Measurements from ENCODE around the gene DOP1A.

DOP1A gene

GRCh38 chr6:83062225-83062624 lies 5.2 kb upstream of the DOP1A start:
- DNase-seq: no peak
- ATAC-seq: no peak
- Mint-ChIP-seq H3K27ac (no peak overlapping the region), H3K4me3 (no peak overlapping the region), H3K9me3 (no peaks in the 10 kb centered on the region), H3K4me1 (peaks cover 40% of the 10 kb centered on the region), H3K27me3 (no peaks in the 10 kb centered on the region)

DNA sequence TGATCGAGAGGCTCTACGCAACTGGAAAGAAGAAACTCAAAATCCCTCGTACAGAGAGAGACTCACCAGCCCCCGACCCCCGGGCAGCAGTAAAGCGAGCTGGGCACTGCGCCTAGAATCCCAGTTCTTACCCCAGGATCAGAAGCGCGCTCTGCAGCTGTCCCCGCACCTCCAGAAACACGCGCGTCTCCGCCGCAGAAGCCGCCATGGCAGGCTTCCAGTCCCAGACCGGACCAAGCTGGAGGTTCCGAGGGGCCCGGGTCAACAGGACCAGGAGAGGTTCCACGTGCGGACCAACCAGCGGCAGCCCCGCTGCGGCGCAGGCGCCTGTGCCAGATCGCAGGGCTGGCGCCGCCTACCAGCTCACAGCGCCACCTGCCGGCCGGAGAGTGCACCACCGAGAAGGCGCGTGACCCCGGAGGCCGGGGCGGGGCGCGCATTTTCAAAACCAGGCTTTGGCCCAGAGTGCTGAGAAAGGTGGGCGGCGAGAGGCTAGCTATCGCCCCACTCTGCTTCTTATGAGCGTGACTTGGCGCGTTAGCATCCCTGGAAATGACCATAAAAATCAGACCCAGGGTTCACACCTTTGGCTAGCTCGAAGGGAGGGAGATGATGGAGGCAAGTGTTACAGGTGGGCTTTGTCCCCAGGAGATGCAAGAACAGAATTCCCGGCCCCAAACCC lies 1.8 kb upstream of the DOP1A start, which contains the start of gene UBE3D:
TSS of gene UBE3D (minus strand) at position 331 of the 682 bp plus-strand sequence. CDS start at position 208, 123 bp downstream.
- Mint-ChIP-seq H3K27ac (peak within 1 kb of the TSS; percentile 85 to 92), H3K4me3 (peak within 1 kb of the TSS; percentile 89 to 95), H3K27me3 (no peaks in the 10 kb centered on the region), H3K4me1 (peaks cover 52% of the 10 kb centered on the region), H3K9me3 (no peaks in the 10 kb centered on the region)
- peak; percentile 93 to 95 for DNase-seq
- peak; percentile 80 for ATAC-seq

DNA sequence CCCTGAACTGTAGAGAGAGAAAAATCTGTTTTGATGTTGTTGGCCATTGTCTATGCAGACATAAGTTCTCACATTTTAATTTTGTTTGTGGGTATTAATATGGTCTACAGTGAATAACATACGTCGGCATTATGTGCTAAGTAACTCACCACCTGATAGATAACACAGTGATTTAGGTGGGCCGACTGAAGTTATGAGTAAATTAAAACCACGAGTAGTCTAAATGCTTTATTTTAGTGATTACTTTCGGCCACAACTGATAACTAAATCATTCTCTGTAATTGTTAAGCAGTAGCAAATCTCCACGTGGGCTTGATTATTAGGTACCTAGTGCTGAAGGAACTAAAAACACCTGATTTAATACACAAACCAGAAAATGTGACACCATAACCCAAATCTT lies 1.1 kb downstream of the DOP1A start:
- peak overlapping the region; percentile 86 to 98 for H3K27ac Mint-ChIP-seq
- peaks cover 39% of the 10 kb centered on the region for H3K4me1 Mint-ChIP-seq
- ATAC-seq: no peak
- H3K4me3 Mint-ChIP-seq: peak overlapping the region; percentile 91 to 94
- no peak for DNase-seq
- no peaks in the 10 kb centered on the region for H3K9me3 Mint-ChIP-seq
- no peaks in the 10 kb centered on the region for H3K27me3 Mint-ChIP-seq

DNA sequence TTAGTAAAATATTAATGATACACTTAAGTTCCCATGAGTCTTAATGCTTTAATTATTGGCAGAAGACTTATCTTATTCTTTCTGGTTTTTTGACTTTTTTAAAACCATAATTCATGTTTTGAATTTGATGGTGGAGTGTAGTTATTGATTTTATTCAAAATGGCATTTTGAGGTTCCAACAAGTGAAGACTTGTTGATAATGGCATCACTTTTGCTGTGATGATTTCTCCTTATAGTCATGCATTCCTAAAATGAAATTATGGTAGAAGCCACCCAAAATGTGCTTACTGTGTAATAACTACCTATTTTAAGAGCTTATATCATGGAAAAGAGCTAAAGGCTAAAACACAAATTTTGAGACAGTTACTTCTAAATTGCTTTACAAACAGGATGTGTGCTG lies 2.2 kb downstream of the DOP1A start:
- Mint-ChIP-seq H3K4me3 (no peak overlapping the region), H3K27me3 (no peaks in the 10 kb centered on the region), H3K9me3 (no peaks in the 10 kb centered on the region), H3K4me1 (peaks cover 29% of the 10 kb centered on the region), H3K27ac (no peak overlapping the region)
- DNase-seq (no peak), ATAC-seq (no peak)

DNA sequence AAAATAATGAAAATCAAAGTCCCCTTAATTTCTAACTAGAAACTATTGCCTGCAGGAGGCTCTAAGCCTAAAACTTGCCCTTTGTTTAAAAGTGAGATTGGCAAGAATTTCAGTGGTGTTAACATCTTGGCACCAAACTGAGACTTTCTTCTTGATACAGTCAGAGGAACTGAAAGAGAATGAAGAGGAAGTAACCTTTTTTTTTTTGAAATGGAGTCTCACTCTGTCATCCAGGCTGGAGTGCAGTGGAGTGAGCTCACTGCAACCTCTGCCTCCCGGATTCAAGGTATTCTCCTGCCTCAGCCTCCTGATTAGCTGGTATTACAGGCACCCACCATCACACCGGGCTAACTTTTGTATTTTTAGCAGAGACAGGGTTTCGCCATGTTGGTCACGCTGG lies 3.6 kb downstream of the DOP1A start:
- Mint-ChIP-seq H3K9me3 (peaks cover 0 to 3% of the 10 kb centered on the region in 2 donors), H3K4me1 (peaks cover 23% of the 10 kb centered on the region), H3K27me3 (no peaks in the 10 kb centered on the region), H3K4me3 (no peak overlapping the region), H3K27ac (no peak overlapping the region)
- DNase-seq: no peak
- no peak for ATAC-seq

DNA sequence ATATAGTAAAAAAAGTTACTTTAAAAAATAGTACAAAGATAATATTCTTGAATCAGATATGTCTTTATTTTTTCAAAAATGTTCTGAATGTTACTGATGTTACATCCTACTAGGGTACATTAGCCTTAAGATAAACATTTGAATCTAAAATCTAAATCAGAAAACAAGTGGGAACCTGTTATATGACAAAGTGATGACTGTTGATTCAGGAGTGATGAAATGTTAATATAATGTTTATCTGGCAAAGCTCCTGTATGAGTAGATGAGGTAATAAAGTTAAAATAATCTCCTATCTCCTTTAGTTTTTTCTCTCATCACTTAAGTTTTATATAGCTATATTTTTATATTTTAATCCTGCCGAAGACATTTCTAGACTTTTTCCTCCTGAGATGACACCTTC lies 4.2 kb downstream of the DOP1A start:
- H3K27me3 Mint-ChIP-seq: no peaks in the 10 kb centered on the region
- no peak for ATAC-seq
- H3K27ac Mint-ChIP-seq: no peak overlapping the region
- peaks cover 0 to 5% of the 10 kb centered on the region in 2 donors for H3K9me3 Mint-ChIP-seq
- DNase-seq: no peak
- peaks cover 20% of the 10 kb centered on the region for H3K4me1 Mint-ChIP-seq
- H3K4me3 Mint-ChIP-seq: no peak overlapping the region

DNA sequence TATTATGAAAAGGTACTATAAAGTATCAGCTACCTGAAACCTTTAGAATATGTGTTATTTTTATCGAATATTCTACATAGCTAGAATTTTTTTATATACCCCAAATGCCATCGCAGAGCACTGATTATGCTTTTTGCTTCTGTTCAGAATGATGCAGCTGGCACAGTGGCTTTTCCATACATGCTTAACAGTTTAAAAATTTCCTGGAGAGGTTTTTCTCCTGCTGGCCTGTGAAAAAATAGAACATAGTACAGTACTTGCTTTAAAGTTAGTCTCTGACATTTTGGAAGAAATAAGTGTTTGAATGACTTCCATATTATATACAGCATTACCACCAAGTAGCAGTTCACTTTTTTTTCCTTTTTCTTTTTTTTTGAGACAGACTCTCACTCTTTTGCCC lies 5.3 kb downstream of the DOP1A start:
- Mint-ChIP-seq H3K27me3 (no peaks in the 10 kb centered on the region), H3K4me1 (peaks cover 20% of the 10 kb centered on the region), H3K4me3 (no peak overlapping the region), H3K27ac (no peak overlapping the region), H3K9me3 (peaks cover 0 to 5% of the 10 kb centered on the region in 2 donors)
- ATAC-seq (no peak), DNase-seq (no peak)

DNA sequence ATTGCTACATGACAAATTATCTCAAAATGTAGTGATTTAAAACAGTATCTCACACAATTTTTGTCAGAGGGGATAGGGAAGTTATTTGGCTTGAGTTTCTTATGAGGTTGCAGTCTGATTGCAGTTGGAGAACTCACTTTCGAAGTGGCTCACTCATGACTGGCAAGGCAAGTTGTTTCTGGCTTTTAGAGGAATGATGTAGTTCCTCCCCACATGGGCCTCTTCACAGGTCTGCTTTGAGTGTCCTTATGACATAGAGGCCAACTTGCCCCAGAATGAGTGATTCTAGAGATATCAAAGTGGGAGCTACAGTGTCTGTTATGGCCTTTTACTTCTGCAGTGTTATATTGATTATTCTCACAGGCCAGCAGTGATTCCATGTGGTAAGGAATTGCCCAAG lies 6.1 kb downstream of the DOP1A start:
- peaks cover 22% of the 10 kb centered on the region for H3K4me1 Mint-ChIP-seq
- peak; percentile 31 for ATAC-seq
- H3K27ac Mint-ChIP-seq: no peak overlapping the region

GRCh38 chr6:83083476-83083875 lies 16.0 kb downstream of the DOP1A start:
- Mint-ChIP-seq H3K9me3 (no peaks in the 10 kb centered on the region), H3K4me1 (peaks cover 27% of the 10 kb centered on the region), H3K4me3 (no peak overlapping the region), H3K27me3 (no peaks in the 10 kb centered on the region), H3K27ac (no peak overlapping the region)
- no peak for ATAC-seq
- DNase-seq: no peak

More for the DNA sequence above, 6.1 kb downstream of the DOP1A start:
- H3K27me3 Mint-ChIP-seq: no peaks in the 10 kb centered on the region
- no peak for DNase-seq
- peaks cover 0 to 5% of the 10 kb centered on the region in 2 donors for H3K9me3 Mint-ChIP-seq
- H3K4me3 Mint-ChIP-seq: no peak overlapping the region

GRCh38 chr6:83086751-83087150 lies 19.3 kb downstream of the DOP1A start:
- Mint-ChIP-seq H3K4me1 (peaks cover 24% of the 10 kb centered on the region), H3K27me3 (no peaks in the 10 kb centered on the region), H3K27ac (peak overlapping the region; percentile 72 to 74), H3K4me3 (peak overlapping the region; percentile 40 to 53), H3K9me3 (no peaks in the 10 kb centered on the region)
- ATAC-seq: peak; percentile 64
- no peak for DNase-seq

- Mint-ChIP-seq H3K27ac (no peak overlapping the region), H3K4me1 (peaks cover under 1% of the 10 kb centered on the region), H3K27me3 (no peaks in the 10 kb centered on the region), H3K4me3 (no peak overlapping the region), H3K9me3 (no peaks in the 10 kb centered on the region)
- no peak for ATAC-seq
- no peak for DNase-seq
Measured at GRCh38 chr6:83092756-83093399, 25.4 kb downstream of the DOP1A start.

- H3K4me1 Mint-ChIP-seq: no peaks in the 10 kb centered on the region
- DNase-seq: no peak
- no peak overlapping the region for H3K27ac Mint-ChIP-seq
- no peaks in the 10 kb centered on the region for H3K9me3 Mint-ChIP-seq
- H3K27me3 Mint-ChIP-seq: no peaks in the 10 kb centered on the region
- ATAC-seq: no peak
- H3K4me3 Mint-ChIP-seq: no peak overlapping the region
Measured at GRCh38 chr6:83096791-83097190, 29.3 kb downstream of the DOP1A start.

DNA sequence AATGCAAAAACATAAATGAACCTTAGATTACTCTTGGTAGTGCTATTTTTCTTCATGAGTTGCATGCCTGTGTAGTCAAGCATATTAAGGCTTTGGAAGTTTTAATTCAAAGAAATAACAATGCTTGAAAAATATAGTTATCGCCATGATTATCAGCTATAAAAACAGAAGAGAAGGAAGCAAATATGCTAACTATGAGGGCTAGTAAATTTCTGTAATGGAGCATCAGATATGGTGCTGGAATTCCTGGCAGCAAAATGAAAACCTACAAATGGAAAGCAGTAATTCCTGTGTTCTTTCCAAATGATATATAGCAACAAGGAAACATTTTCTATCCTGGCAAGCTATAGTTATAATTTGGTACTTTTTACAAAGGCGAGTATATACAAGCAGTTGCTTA lies 29.7 kb downstream of the DOP1A start:
- Mint-ChIP-seq H3K4me3 (no peak overlapping the region), H3K27me3 (no peaks in the 10 kb centered on the region), H3K27ac (no peak overlapping the region), H3K4me1 (no peaks in the 10 kb centered on the region), H3K9me3 (no peaks in the 10 kb centered on the region)
- ATAC-seq (no peak), DNase-seq (no peak)

- Mint-ChIP-seq H3K27me3 (no peaks in the 10 kb centered on the region), H3K4me3 (no peak overlapping the region), H3K4me1 (no peaks in the 10 kb centered on the region), H3K27ac (no peak overlapping the region), H3K9me3 (no peaks in the 10 kb centered on the region)
- no peak for DNase-seq
- ATAC-seq: no peak
Measured at GRCh38 chr6:83097675-83098074, 30.2 kb downstream of the DOP1A start.

DNA sequence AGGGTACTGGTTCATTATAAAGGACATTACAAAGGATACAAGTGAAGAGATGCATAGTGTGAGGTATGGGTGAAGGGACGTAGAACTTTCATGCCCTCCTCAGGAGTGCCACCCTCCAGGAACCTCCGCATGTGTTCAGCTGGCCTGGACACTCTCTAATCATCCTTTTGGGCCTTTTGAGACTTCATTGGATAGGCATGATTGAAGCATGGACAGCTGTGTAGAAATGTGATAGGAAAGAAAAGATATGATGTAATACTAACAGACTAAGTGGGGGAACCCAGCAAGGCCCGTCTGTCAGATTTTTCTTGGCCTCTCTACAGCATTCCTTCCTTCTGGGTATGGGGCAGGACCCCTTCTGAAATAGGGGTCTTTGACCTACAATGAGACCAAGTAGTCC lies 31.1 kb downstream of the DOP1A start:
- Mint-ChIP-seq H3K27me3 (no peaks in the 10 kb centered on the region), H3K9me3 (no peaks in the 10 kb centered on the region), H3K4me3 (no peak overlapping the region), H3K4me1 (no peaks in the 10 kb centered on the region), H3K27ac (peak overlapping the region in 1 of 2 donors; percentile 81)
- no peak for ATAC-seq
- DNase-seq: no peak

DNA sequence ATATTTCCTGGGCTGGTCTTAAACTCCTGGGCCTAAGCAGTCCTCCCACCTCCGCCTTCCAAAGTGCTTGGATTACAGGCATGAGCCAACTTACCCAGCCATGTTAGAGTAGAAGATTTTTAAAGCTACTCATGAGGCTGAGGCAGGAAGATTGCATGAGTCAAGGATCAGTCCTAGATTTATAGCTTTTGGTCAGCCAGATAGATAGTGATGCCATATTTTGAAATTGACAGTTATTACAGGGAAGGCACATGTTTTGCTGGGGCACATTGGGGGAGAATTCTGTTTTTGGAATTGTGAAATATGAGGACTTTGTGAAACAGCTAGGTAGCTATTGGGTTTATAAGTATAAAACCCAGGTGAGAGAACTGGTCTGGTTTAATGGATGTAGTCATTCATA lies 40.9 kb downstream of the DOP1A start:
- ATAC-seq (no peak), DNase-seq (no peak)
- no peaks in the 10 kb centered on the region for H3K27me3 Mint-ChIP-seq
- H3K4me3 Mint-ChIP-seq: no peak overlapping the region
- H3K27ac Mint-ChIP-seq: no peak overlapping the region
- H3K4me1 Mint-ChIP-seq: no peaks in the 10 kb centered on the region
- peaks cover 0 to 9% of the 10 kb centered on the region in 2 donors for H3K9me3 Mint-ChIP-seq

All from stimulated activated naive CD8-positive, alpha-beta T cell treated with anti-CD3 and anti-CD28 coated beads, Interleukin-15, amount 100 ng/mL, for 72 hours (primary cell).